C4-2B (cell line): ENCODE measurements around the gene BLVRB.

ENCODE experiments used
- ZFX ChIP-seq: fragments of 450-650 bp; IDR thresholded peaks from 2 replicates; pipeline ENCODE4 v1.6.1; 2017
- TF ChIP-seq, protein P1 (sequence below): fragments of 450-650 bp; conservative IDR thresholded peaks from 2 replicates; pipeline ENCODE4 v1.5.1; 2017; ENCODE audit warnings: mild to moderate bottlenecking

DNA sequence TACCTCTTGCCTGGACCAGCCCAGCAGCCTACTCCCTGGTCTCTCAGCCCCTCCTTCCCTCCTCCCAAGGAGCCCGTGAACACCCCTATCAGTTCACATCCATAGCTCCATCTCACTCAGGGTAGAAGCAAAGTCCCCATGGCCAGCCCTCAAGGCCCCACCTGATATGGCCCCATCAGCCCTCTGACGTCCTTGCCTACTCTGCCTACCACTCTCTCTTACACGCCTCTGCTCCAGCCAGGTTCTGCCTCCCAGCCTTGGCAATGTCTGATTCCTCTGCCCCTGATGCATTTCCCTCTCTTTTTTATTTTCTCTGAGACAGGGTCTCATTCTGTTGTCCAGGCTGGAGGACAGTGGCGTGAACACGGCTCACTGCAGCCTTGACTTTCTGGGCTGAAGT, 13.5 kb downstream of the BLVRB start:
- TF ChIP-seq, protein P1, sequence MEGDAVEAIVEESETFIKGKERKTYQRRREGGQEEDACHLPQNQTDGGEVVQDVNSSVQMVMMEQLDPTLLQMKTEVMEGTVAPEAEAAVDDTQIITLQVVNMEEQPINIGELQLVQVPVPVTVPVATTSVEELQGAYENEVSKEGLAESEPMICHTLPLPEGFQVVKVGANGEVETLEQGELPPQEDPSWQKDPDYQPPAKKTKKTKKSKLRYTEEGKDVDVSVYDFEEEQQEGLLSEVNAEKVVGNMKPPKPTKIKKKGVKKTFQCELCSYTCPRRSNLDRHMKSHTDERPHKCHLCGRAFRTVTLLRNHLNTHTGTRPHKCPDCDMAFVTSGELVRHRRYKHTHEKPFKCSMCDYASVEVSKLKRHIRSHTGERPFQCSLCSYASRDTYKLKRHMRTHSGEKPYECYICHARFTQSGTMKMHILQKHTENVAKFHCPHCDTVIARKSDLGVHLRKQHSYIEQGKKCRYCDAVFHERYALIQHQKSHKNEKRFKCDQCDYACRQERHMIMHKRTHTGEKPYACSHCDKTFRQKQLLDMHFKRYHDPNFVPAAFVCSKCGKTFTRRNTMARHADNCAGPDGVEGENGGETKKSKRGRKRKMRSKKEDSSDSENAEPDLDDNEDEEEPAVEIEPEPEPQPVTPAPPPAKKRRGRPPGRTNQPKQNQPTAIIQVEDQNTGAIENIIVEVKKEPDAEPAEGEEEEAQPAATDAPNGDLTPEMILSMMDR, result no peak
- TF ChIP-seq ZFX, result no peak
